HL-60 (cell line): ENCODE results near the gene ADH4.

ENCODE experiments used
- DNase-seq, 2 experiments: peaks; one replicate each; pipeline ENCODE4 v3.0.0-alpha.2; 2010 to 2020; ENCODE audit warnings: low read depth in 1 of 2, low spot score in 1 of 2
- H3K27ac ChIP-seq: fragments of 250-450 bp; sonication (Bioruptor Pico); replicated peaks from 2 replicates; pipeline ENCODE4 v1.5.1; 2020; ENCODE audit warnings: mild to moderate bottlenecking, moderate library complexity
- H3K27me3 ChIP-seq: fragments of 250-450 bp; sonication (Bioruptor Pico); 2 replicates; pipeline ENCODE4 v1.5.1; 2021; ENCODE audit warnings: mild to moderate bottlenecking, moderate library complexity; ENCODE audit not compliant: insufficient read depth, poor library complexity, severe bottlenecking
- H3K4me3 ChIP-seq: replicated peaks from 2 replicates; pipeline ENCODE4 v1.5.1; 2011; ENCODE audit warnings: mild to moderate bottlenecking, control low read depth, low read length; ENCODE audit not compliant: insufficient read depth
- GABPA ChIP-seq: IDR thresholded peaks from 2 replicates; pipeline ENCODE4 v1.6.1; 2012; ENCODE audit warnings: low read depth
- POLR2AphosphoS5 ChIP-seq: IDR thresholded peaks from 2 replicates; pipeline ENCODE4 v1.6.1; 2012; ENCODE audit warnings: low read depth
- SPI1 ChIP-seq: IDR thresholded peaks from 2 replicates; pipeline ENCODE4 v1.6.1; 2012; ENCODE audit warnings: low read depth, mild to moderate bottlenecking, borderline replicate concordance
- TF ChIP-seq, protein P1 (sequence below): IDR thresholded peaks from 2 replicates; pipeline ENCODE4 v1.6.1; 2012; ENCODE audit warnings: low read depth; ENCODE audit not compliant: insufficient replicate concordance
- TF ChIP-seq, protein P2 (sequence below): IDR thresholded peaks from one replicate; pipeline ENCODE4 v1.5.1; 2011; ENCODE audit warnings: low read length, control low read depth, inconsistent platforms; ENCODE audit not compliant: insufficient read depth

The ADH4 gene

DNA sequence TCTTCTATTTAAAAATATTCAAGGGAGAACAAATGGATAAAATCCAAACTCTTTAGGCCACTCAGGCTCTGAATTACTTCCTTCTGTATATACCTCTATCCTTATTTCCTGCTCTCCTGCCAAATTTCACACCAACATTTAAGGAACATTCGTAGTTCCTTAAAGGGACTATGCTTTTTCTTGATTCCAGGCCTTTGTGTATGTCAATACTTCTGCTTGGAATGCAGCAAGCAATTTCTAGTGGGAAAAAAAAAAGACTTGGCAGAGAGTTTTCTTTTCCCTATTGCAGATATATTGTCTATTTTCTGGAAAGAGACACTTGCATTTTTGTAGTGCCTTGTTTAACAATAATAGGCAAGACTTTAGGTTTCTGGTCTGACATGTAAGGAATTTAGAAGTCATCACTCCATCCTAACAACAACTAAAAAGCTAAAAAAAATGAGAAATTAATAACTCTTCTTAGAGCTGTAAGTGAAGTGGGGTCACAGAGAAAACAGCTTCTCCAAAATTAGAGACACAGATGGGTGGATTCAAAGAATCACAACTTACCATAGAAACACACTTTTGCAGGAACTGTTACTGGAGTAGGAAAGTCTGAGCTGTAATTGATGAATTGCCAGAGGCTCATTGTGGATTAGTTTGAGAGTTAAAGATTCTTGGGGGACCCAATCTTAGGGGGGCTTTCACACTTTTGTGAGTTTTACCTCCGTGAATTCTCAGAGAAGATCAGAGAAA is 53.4 kb downstream of the ADH4 start:
- TF ChIP-seq, protein P1, sequence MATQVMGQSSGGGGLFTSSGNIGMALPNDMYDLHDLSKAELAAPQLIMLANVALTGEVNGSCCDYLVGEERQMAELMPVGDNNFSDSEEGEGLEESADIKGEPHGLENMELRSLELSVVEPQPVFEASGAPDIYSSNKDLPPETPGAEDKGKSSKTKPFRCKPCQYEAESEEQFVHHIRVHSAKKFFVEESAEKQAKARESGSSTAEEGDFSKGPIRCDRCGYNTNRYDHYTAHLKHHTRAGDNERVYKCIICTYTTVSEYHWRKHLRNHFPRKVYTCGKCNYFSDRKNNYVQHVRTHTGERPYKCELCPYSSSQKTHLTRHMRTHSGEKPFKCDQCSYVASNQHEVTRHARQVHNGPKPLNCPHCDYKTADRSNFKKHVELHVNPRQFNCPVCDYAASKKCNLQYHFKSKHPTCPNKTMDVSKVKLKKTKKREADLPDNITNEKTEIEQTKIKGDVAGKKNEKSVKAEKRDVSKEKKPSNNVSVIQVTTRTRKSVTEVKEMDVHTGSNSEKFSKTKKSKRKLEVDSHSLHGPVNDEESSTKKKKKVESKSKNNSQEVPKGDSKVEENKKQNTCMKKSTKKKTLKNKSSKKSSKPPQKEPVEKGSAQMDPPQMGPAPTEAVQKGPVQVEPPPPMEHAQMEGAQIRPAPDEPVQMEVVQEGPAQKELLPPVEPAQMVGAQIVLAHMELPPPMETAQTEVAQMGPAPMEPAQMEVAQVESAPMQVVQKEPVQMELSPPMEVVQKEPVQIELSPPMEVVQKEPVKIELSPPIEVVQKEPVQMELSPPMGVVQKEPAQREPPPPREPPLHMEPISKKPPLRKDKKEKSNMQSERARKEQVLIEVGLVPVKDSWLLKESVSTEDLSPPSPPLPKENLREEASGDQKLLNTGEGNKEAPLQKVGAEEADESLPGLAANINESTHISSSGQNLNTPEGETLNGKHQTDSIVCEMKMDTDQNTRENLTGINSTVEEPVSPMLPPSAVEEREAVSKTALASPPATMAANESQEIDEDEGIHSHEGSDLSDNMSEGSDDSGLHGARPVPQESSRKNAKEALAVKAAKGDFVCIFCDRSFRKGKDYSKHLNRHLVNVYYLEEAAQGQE: no peak
- TF ChIP-seq, protein P2, sequence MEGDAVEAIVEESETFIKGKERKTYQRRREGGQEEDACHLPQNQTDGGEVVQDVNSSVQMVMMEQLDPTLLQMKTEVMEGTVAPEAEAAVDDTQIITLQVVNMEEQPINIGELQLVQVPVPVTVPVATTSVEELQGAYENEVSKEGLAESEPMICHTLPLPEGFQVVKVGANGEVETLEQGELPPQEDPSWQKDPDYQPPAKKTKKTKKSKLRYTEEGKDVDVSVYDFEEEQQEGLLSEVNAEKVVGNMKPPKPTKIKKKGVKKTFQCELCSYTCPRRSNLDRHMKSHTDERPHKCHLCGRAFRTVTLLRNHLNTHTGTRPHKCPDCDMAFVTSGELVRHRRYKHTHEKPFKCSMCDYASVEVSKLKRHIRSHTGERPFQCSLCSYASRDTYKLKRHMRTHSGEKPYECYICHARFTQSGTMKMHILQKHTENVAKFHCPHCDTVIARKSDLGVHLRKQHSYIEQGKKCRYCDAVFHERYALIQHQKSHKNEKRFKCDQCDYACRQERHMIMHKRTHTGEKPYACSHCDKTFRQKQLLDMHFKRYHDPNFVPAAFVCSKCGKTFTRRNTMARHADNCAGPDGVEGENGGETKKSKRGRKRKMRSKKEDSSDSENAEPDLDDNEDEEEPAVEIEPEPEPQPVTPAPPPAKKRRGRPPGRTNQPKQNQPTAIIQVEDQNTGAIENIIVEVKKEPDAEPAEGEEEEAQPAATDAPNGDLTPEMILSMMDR: no peak
- no peak for TF ChIP-seq POLR2AphosphoS5
- no peak for TF ChIP-seq GABPA
- TF ChIP-seq SPI1: no peak
- Histone ChIP-seq H3K27me3 (no peaks in the 10 kb centered on the region), H3K27ac (no peak overlapping the region), H3K4me3 (no peak overlapping the region)
- DNase-seq: no peak

DNA sequence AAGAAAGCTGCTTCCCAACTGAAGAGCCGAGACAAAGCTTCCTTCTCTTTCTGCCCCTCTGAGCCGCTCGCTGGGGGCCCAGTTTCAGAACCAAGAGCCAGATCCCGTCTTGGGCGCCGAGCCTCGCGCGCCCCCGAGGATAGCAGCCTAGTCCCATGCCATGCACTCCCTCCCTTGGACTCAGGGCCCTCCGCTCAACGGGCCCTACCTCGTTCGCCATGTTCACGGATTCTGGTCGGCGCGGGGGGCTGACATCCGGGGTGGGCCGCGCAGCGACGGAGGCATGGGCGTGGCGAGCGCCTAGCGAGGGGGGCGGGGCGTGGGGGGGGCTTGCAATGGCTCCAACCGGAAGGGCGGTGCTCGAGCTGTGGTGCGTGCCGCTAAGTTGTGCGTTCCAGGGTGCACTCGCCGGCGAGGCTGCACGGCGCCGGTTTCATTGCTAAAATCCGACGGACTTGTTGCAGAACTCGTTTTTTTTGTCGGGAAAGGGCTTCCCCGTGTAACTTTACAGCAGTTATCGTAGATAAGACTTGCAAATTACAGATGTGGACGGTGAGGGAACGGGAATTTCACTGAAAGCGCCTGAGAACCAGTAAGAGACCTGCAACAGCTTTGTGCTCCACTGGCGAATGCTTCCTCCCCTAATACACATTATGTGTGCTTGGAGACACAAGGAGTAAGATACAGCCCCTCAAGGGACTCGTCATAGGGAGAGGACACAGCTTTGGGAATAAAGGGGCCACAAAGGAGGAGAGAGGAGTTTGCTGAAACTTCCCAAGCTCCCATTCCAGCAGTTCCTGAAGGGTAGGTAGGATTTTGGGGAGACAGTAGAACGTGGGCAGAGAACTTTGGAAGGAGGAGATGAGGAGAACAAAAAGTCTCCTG is 55.4 kb downstream of the ADH4 start, which contains the start of gene ADH5:
ADH5 (minus strand) TSS at position 308 of the 885 bp plus-strand sequence; CDS start at position 220, 88 bp downstream.
- peak; percentile 66 to 79 for DNase-seq
- peak within 1 kb of the TSS; percentile 90 for H3K27ac ChIP-seq

DNA sequence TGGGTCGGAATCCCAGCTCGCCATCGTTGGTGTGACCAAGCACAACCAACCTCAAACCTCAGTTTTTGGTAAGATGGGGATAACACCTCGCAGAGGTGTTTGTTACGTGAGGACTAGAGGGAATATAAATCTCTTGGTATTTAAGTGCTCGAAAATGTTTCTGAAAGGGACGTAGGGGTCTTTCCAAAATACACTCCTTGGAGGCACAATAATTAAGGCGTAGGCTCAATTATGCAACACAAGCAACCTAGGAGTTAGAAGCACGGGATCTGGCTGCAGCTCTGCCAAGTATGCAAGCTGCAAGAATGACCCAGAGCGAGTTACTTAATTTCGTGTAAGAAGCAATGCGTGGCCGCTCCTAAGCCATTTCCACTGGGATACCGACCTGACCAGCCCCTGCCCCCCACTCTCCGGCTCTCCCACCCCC is 56.1 kb downstream of the ADH4 start:
- TF ChIP-seq POLR2AphosphoS5 (no peak), GABPA (no peak), SPI1 (no peak)
- TF ChIP-seq, protein P1: no peak
- TF ChIP-seq, protein P2: no peak
- H3K4me3 ChIP-seq: peak overlapping the region; percentile 78
- peak; percentile 37 to 45 for DNase-seq
- no peaks in the 10 kb centered on the region for H3K27me3 ChIP-seq
- peak overlapping the region; percentile 90 for H3K27ac ChIP-seq

More for the DNA sequence above, 55.4 kb downstream of the ADH4 start, which contains the start of gene ADH5:
- H3K27me3 ChIP-seq: no peaks in the 10 kb centered on the region
- TF ChIP-seq POLR2AphosphoS5 (peak; percentile 90), SPI1 (no peak), GABPA (peak; percentile 40; the same call in 1 of the 2 replicates)
- TF ChIP-seq, protein P1: peak; percentile 51
- peak within 1 kb of the TSS; percentile 78 for H3K4me3 ChIP-seq
